Measurements from ENCODE around the gene HMX1.

HMX1 gene

DNA sequence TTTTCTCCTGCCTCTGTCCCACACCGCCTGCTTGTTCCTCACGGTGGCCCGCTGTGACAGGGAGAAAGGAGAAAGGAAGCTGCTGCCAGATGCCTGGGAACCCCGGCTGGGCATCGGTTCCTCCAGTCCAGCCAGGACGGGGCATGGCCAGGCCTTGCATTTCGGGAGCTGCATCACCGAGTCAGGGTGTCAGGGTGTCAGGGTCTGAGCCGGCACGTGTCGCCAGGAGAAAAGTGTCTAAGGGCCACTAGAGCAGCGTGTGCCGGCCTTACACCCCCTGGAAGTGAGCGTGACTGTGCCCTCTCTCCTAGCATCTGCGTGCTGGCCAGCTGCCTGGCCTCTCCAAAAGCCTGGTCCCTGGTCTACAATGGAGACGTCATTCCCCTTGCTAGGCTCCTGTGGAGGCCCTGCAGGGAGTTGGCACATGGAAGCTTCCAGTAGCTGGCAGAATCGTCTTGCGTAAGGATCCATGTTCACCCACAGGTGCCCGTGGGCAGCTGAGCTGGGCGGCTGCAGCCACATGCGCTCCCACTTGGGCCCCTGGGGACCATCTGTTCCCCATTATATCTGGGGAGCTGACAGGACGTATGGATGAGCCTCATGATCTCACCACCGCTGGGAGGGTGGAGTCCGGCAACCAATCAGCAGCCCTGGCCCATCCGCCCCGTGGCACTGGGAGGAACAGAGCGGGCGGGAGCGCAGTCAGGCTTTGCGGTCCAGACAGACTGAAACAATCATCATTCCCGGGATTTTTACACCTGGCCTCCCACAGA lies 39.9 kb upstream of the HMX1 start:
- Histone ChIP-seq H3K27ac (no peak overlapping the region), H3K27me3 (peaks cover 0 to 54% of the 10 kb centered on the region in 2 donors), H3K4me3 (no peak overlapping the region), H3K36me3 (no peaks in the 10 kb centered on the region), H3K9me3 (no peaks in the 10 kb centered on the region), H3K4me1 (no peaks in the 10 kb centered on the region)
- TF ChIP-seq, protein P1, sequence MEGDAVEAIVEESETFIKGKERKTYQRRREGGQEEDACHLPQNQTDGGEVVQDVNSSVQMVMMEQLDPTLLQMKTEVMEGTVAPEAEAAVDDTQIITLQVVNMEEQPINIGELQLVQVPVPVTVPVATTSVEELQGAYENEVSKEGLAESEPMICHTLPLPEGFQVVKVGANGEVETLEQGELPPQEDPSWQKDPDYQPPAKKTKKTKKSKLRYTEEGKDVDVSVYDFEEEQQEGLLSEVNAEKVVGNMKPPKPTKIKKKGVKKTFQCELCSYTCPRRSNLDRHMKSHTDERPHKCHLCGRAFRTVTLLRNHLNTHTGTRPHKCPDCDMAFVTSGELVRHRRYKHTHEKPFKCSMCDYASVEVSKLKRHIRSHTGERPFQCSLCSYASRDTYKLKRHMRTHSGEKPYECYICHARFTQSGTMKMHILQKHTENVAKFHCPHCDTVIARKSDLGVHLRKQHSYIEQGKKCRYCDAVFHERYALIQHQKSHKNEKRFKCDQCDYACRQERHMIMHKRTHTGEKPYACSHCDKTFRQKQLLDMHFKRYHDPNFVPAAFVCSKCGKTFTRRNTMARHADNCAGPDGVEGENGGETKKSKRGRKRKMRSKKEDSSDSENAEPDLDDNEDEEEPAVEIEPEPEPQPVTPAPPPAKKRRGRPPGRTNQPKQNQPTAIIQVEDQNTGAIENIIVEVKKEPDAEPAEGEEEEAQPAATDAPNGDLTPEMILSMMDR (IDR thresholded peaks at IDR 0.05), result no peak
- DNase-seq, result peak; percentile 16 to 56
- intact Hi-C loops (cut with DNase I; ENCODE audit: low total_unique reads), result no loop called here

DNA sequence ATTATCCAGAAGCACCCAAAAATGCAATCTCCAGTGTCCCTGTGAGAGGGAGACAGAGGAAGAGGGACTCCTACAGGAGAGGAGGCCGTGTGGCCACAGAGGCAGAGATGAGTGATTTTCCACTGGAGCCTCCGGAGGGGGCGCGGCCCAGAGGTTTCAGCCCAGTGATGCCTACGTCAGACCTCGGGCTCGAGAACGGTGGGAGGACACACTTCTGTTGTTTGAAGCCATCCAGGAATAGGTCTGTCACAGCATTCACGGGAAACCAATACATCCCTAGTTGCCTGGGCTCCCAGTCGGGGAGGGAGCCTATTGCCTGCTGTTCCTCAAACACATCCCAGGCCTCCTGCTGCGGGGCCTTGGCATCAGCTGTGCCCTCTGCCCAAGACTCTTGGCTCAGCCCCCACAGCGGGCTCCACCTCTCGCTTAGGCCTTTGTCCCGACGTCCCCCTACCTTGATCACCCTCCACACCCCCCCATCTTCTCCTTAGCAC lies 39.2 kb upstream of the HMX1 start:
- DNase-seq, result peak in 1 of 2 donors; percentile 59
- TF ChIP-seq, protein P1 (IDR thresholded peaks at IDR 0.05), result no peak
- intact Hi-C loops (cut with DNase I; ENCODE audit: low total_unique reads), result no loop called here
- Histone ChIP-seq H3K4me3 (no peak overlapping the region), H3K27ac (no peak overlapping the region), H3K27me3 (peaks cover 0 to 54% of the 10 kb centered on the region in 2 donors), H3K36me3 (no peaks in the 10 kb centered on the region), H3K4me1 (no peaks in the 10 kb centered on the region), H3K9me3 (no peaks in the 10 kb centered on the region)

DNA sequence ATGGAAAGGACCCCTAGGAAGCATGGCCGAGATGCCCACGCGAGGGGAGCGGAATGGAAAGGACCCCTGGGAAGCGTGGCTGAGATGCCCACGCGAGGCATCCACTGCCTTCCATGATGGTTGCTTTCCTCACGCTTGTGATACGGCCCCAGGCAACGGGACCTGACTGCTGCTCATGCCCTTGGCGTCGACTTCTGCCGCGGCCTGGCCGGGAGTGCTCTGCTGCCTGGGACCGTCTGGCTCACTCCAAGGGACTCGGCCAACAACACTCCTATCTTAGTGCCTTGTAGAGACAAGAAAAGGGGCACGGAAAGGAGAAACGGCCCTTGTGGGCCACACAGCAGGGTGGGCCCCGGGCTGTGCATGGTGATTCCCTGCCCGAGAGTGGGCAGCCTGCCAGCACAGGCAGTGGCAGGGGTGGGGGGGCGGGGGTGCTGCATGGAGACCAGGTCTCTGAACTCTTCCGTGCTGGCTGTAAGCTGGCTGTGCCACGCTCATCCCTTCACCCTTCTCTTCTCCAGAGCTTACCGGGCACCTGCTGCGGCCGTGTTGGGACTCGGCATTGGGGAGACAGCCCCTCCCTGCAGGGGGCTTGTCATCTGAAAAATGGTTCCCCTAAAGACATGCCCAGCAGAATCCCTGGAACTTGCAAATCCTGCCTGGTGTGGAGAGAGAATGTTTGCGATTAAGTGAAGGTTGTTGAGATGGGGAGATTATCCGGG lies 38.6 kb upstream of the HMX1 start:
- Histone ChIP-seq H3K27ac (no peak overlapping the region), H3K4me1 (no peaks in the 10 kb centered on the region), H3K9me3 (no peaks in the 10 kb centered on the region), H3K4me3 (no peak overlapping the region), H3K27me3 (peaks cover 0 to 51% of the 10 kb centered on the region in 2 donors), H3K36me3 (no peaks in the 10 kb centered on the region)
- intact Hi-C loops (cut with DNase I; ENCODE audit: low total_unique reads), result no loop called here
- TF ChIP-seq, protein P1 (IDR thresholded peaks at IDR 0.05), result no peak
- peak; percentile 12 to 51 for DNase-seq

DNA sequence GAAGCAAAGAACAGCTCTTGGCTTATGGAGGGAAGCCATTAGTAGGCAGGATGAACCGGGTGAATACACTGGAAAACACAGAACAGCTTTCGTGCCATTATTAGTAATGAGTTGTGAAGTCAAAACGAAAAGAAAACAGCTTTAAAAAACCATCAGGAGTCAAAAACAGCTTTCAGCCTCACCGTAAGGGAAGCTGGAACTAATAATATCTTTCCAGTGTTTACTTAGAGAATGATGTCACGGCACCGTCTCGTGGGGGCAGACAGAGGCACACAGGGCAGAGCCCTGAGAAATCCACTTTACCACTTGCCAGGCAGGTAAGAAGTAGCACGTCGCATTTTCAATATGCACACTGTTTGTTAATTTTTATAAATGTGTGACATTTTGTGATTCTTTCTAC lies 37.9 kb upstream of the HMX1 start:
- intact Hi-C loops (cut with DNase I; ENCODE audit: low total_unique reads), result no loop called here
- Histone ChIP-seq H3K36me3 (no peaks in the 10 kb centered on the region), H3K4me3 (no peak overlapping the region), H3K4me1 (no peaks in the 10 kb centered on the region), H3K27ac (no peak overlapping the region), H3K9me3 (no peaks in the 10 kb centered on the region), H3K27me3 (peaks cover 0 to 50% of the 10 kb centered on the region in 2 donors)
- TF ChIP-seq, protein P1 (IDR thresholded peaks at IDR 0.05), result no peak
- DNase-seq, result peak in 1 of 2 donors; percentile 11

DNA sequence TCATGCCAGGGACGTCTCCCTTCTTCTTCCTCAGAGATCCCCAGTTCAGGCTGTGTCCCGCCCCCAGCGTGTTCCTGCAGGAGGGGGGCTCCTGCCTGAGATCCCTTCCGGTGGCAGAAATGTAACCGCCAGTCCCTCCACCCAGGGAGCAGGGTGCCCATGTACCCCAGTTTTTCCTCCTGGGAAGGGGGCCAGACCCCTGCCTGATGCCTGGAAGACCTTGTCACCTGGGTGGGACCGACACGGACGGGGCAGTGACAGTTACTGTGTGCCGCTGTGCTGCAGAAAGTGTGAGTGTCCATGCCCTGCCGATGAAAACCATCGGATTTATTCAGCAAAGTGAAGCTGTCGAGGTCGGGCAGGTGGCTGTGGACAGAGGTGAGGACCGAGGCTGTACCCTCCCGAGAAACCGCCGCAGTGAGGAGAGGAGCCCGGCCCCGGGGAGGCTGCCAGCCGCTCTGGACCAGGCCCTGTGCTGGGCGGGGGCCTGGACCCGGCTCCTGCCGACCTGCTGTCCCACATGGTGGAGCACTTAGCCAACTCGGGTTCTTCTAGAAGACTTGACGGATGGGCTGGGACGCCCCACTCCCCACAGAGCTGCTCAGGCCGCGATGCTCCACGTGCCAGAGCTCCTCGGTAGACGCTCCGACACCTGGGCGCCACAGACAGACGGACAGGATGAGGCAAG lies 36.7 kb upstream of the HMX1 start:
- TF ChIP-seq, protein P1 (IDR thresholded peaks at IDR 0.05), result no peak
- peak; percentile 14 to 63 for DNase-seq
- no peaks in the 10 kb centered on the region for H3K36me3 ChIP-seq
- no peak overlapping the region for H3K4me3 ChIP-seq
- peaks cover 0 to 57% of the 10 kb centered on the region in 2 donors for H3K27me3 ChIP-seq
- H3K27ac ChIP-seq, result no peak overlapping the region
- no peaks in the 10 kb centered on the region for H3K4me1 ChIP-seq
- intact Hi-C loops (cut with DNase I; ENCODE audit: low total_unique reads), result no loop called here
- no peaks in the 10 kb centered on the region for H3K9me3 ChIP-seq

All from tibial artery (tissue), 4 donors.